GM12875 (cell line): ENCODE data around the gene GUCA1A.
"Not testable (repeated sequence)": the region's sequence is repeated elsewhere in the genome, so short reads cannot be mapped to it uniquely, and the experiment has no call there.

Experiments
- H3K4me3 ChIP-seq: one replicate; pipeline ENCODE4 v1.5.1; 2011; ENCODE audit warnings: low read depth, low read length, control low read depth
- CTCF ChIP-seq: IDR thresholded peaks from 2 replicates; pipeline ENCODE4 v1.5.1; 2011; ENCODE audit warnings: low read depth, mild to moderate bottlenecking, control low read depth, inconsistent platforms, low read length, moderate library complexity, borderline replicate concordance; ENCODE audit not compliant: insufficient read depth

GUCA1A gene

DNA sequence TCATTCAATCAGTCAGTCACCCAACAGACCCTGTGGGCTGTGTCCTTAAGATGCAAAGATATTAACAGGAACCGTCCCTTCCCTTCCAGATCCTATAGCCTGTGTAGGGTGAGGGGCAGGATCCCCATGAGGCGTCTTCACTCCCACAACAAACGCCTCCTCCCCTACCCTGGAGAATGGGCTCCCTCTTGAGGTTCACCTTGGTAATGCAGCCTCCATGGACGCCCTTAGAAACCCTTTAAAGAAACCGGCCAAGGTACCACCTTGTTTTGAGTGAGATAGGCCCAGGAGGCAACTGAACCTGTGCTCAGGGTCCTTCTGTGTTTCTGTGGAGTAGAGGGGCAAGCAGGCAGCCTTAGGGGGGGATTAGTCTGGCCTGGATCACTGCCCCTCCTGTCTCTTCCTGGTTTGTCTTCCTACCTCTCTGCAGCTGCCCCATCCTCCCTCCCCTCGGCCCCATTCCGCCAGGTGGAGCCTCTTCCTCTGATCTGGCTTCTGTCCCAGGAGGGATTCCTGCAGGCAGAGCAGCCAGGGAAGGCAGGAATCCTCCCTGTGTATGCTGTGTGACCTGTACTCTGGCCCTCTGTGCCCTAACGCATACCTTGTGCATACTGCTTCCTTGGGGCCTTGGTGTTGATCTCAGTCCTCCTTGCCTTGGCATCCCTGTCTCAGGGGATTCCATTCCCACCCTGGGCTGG lies 6.6 kb upstream of the GUCA1A start:
- no peak overlapping the region for H3K4me3 ChIP-seq
- peak; percentile 84 for TF ChIP-seq CTCF

- no peak overlapping the region for H3K4me3 ChIP-seq
- no peak for TF ChIP-seq CTCF
These were observed 4.5 kb upstream of the GUCA1A start for GRCh38 chr6:42168650-42169049.

DNA sequence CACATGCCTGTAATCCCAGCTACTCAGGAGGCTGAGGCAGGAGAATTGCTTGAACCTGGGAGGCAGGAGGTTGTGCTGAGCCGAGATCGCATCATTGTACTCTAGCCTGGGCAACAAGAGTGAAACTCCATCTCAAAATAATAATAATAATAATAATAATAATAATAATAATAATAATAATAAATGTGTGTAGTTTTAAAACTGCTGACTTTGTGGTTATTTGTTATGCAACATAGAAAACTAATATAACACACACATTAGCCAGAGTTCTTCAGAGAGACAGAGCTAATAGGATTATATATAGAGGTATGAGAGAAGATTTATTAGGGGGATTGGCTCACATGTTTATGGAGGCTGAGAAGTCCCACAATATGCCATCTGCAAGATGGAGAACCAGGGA lies 3.4 kb upstream of the GUCA1A start:
- H3K4me3 ChIP-seq: not testable (repeated sequence)

DNA sequence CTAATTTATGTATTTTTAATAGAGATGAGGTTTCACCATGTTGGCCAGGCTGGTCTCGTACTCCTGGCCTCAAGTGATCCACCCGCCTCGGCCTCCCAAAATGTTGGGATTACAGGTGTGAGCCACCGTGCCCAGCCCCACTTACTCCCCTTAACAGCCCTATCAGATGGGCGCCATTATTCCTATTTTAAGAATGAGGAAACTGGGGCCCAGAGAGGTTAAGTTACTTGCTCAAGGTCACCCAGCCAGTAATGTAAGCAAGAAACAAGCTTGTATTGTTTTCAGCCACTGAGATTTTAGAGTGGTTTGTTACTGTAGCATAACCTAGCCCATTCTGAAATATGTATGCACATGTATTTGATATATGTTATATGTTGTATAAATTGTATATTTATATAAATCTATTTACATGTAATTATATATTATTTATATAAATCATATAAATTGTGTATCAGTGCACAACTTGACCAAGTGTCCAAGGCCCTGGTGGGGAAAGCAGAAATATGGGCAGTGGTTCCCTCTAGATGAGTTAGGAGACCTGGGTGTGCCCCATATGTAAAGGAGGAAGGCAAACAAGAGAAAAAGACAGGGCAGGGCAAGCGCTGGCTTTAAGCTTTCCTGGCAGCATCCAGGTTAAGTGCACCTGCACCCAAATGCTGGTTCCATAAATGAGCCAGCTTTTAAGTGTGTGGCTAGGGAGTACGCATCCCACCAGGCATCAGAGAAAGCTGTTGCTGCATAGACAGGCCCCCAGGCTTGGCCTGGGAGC lies 1.2 kb upstream of the GUCA1A start:
- H3K4me3 ChIP-seq: no peak overlapping the region
- TF ChIP-seq CTCF: no peak

DNA sequence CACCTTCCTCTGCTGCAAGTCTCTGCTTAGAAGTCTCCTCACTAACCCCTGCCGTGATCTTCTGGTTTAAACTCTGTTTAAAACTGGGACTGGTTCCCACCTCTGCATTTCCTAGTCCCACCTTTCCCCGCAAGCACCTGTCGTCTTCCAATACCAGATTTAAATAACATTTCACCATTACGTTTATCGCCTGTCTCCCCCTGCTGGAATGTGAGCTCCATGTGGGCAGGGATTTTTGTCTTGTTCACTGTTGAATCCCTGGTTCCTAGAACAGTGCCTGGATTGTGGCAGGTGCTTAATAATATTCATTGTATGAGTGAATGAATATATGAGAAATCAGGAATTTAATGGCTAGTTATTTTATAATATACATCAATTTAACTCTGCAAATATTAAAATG lies 2.7 kb downstream of the GUCA1A start:
- no peak overlapping the region for H3K4me3 ChIP-seq
- TF ChIP-seq CTCF: no peak

- H3K4me3 ChIP-seq: no peak overlapping the region
- no peak for TF ChIP-seq CTCF
These were observed 3.8 kb downstream of the GUCA1A start for GRCh38 chr6:42176981-42177380.

DNA sequence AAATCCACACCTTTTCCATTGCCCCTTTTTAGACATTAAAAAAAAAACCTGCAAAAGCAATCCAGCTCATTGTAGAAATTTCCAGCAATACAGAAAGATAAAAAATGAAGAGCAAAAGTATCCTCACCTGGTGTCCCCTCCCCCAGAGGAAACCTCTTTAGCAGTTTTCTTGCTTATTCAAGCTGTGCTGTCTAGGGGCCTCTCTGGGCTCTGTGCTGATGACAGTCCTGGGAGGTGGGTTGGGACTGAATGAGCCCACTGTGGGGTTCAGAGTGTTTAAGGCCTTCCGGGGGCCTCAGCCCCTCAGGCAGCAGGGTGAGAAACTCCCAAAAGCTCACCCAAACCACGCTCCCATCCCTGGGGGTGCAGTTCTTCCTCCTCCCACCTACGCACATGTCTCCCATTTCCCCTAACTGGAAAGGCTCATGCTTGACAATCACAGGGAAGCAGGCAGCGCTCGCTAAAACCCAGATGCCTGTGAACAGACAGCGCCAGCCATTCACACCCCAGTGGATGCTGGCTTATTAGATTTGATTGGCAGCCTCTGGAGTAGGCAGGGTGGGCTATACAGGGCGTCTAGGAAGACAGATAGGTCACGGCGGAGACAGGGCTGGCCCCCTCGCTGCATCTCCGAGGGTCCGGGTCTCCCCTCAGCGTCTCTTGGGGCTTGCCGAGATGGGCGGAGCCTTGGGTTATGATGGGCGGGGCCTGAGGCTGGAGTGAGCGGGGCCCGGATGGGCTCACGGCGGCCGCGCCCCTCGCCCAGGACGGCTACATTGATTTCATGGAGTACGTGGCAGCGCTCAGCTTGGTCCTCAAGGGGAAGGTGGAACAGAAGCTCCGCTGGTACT lies 4.6 kb downstream of the GUCA1A start:
- no peak overlapping the region for H3K4me3 ChIP-seq

More for the DNA sequence above, 4.6 kb downstream of the GUCA1A start:
- TF ChIP-seq CTCF: no peak
